ENCODE measurements around the gene TJP2.
A peak's percentile ranks its signal among the peaks of the same experiment; 100 is the strongest.
"Not testable (repeated sequence)": the region's sequence is repeated elsewhere in the genome, so short reads cannot be mapped to it uniquely, and the experiment has no call there.

TJP2 gene

GRCh38 chr9:69292078-69292477, 118.0 kb downstream of the TJP2 start:
- no peak for DNase-seq (ENCODE audit: low read depth)

GRCh38 chr9:69293156-69293555, 119.1 kb downstream of the TJP2 start:
- no peak for DNase-seq (ENCODE audit: low read depth)

- DNase-seq (ENCODE audit: low read depth) = no peak
These were observed 121.9 kb downstream of the TJP2 start for GRCh38 chr9:69295872-69296552.

GRCh38 chr9:69297300-69297980, 123.4 kb downstream of the TJP2 start:
- no peak for DNase-seq (ENCODE audit: low read depth)

GRCh38 chr9:69299315-69299714, 125.2 kb downstream of the TJP2 start:
- DNase-seq (ENCODE audit: low read depth) = no peak

GRCh38 chr9:69299826-69300225, 125.7 kb downstream of the TJP2 start:
- no peak for DNase-seq (ENCODE audit: low read depth)

GRCh38 chr9:69303331-69303730, 129.3 kb downstream of the TJP2 start:
- no peak for DNase-seq (ENCODE audit: low read depth)

GRCh38 chr9:69306895-69307445, 132.9 kb downstream of the TJP2 start:
- DNase-seq (ENCODE audit: low read depth) = not testable (repeated sequence)

- DNase-seq (ENCODE audit: low read depth) = no peak
These were observed 133.5 kb downstream of the TJP2 start for GRCh38 chr9:69307446-69308205.

GRCh38 chr9:69308206-69308931, 134.3 kb downstream of the TJP2 start:
- DNase-seq (ENCODE audit: low read depth) = no peak

- no peak for DNase-seq (ENCODE audit: low read depth)
These were observed 139.1 kb downstream of the TJP2 start for GRCh38 chr9:69313175-69313574.

GRCh38 chr9:69314547-69314946, 140.5 kb downstream of the TJP2 start:
- DNase-seq (ENCODE audit: low read depth) = no peak

GRCh38 chr9:69317081-69317480, 143.0 kb downstream of the TJP2 start:
- DNase-seq (ENCODE audit: low read depth) = no peak

GRCh38 chr9:69317894-69318293, 143.8 kb downstream of the TJP2 start:
- peak; percentile 7 for DNase-seq (ENCODE audit: low read depth)

- no peak for DNase-seq (ENCODE audit: low read depth)
These were observed 145.4 kb downstream of the TJP2 start for GRCh38 chr9:69319324-69320025.

GRCh38 chr9:69322256-69322655, 148.2 kb downstream of the TJP2 start:
- no peak for DNase-seq (ENCODE audit: low read depth)

GRCh38 chr9:69323861-69324260, 149.8 kb downstream of the TJP2 start:
- no peak for DNase-seq (ENCODE audit: low read depth)

All from activated T-cell treated with anti-CD3 and anti-CD28 coated beads for 24 hours (primary cell).